Kidney epithelial cell (primary cell): Measurements from ENCODE around the gene DTX1. TPM values are rescaled to one million over a fixed set of nuclear protein-coding genes. Genes with fewer than 3 reads are reported as not detected.

Experiments used
- DNase-seq: peaks from one replicate; pipeline ENCODE4 v3.0.0-alpha.2; 2010; ENCODE audit warnings: low read depth
- H3K27me3 ChIP-seq: 2 replicates; pipeline ENCODE4 v1.6.0; 2011; ENCODE audit warnings: low read length; ENCODE audit not compliant: control insufficient read depth, insufficient read depth
- H3K36me3 ChIP-seq: 2 replicates; pipeline ENCODE4 v1.5.1; 2011; ENCODE audit warnings: low read length; ENCODE audit not compliant: control insufficient read depth, insufficient read depth
- H3K4me3 ChIP-seq: 2 replicates; pipeline ENCODE4 v1.5.1; 2011; ENCODE audit warnings: low read depth, mild to moderate bottlenecking, control low read depth, low read length
- total RNA-seq: library from RNA; depleted of rRNA; stranded (reverse); fragments of >200 nt; gene quantifications from 2 replicates; pipeline ENCODE4 v1.2.3, GENCODE V29; 2015
- TF ChIP-seq, protein P1 (sequence below): IDR thresholded peaks from 2 replicates; pipeline ENCODE4 v1.5.1; 2011; ENCODE audit warnings: mild to moderate bottlenecking, moderate library complexity, low read length, control low read depth, inconsistent platforms; ENCODE audit not compliant: insufficient read depth, poor library complexity, severe bottlenecking

The DTX1 gene
- total RNA-seq, 1 donor from 2014 or later: 1.8 TPM

DNA sequence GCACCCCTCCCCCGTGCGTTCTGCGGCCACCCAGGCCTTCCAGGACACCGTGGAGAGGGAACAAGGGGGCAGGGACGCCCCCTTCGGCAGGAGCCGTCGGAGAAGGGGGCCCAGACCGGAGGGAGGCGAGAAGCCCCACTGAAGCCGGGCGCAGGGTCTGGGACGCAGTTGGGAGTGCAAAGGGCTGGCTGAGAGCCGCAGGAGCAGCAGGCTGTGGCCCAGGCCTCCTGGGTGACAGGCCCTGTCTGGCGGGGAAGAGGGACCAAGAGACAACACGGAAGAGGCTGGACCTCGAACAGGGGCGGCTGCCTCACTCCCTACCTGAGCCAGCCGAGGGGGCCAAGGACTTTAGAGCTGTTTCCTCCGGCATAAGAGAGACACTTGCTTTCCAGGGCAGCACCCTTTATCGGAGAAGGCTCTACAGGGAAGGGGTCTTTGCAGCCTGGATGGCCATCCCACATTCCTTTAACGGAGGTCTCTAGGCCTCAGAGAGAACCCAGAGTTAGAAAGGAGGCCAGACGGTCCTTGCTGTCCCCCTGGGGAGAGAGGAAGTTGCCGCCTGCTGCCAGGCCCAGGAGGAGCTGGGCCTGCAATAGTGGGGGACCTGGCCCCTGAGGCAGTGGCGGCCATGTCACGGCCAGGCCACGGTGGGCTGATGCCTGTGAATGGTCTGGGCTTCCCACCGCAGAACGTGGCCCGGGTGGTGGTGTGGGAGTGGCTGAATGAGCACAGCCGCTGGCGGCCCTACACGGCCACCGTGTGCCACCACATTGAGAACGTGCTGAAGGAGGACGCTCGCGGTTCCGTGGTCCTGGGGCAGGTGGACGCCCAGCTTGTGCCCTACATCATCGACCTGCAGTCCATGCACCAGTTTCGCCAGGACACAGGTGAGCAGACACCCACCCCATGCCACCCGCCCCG, 1.3 kb downstream of the DTX1 start:
- H3K27me3 ChIP-seq: peaks cover 46% of the 10 kb centered on the region
- no peak for DNase-seq

DNA sequence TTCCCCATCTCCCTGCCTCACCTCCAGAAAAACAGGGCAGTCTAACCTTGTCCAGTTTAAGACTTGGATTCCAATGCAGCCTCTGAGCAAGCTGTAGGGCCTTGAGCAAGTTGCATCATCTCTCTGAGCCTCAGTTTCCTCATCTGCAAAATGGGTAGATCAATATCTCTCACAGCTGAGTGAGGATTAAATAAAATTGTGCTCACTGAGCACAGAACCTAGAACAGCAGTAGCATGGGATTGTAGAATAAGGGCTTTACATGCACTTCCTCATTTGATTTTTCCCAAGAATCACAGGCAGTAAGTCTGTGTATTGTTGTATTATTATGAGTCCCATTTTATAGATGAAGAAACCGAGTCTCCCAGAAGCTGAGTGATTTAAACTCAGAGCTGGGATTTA, 2.0 kb downstream of the DTX1 start:
- H3K4me3 ChIP-seq: no peak overlapping the region
- peaks cover 49% of the 10 kb centered on the region for H3K27me3 ChIP-seq
- H3K36me3 ChIP-seq: no peaks in the 10 kb centered on the region
- TF ChIP-seq, protein P1, sequence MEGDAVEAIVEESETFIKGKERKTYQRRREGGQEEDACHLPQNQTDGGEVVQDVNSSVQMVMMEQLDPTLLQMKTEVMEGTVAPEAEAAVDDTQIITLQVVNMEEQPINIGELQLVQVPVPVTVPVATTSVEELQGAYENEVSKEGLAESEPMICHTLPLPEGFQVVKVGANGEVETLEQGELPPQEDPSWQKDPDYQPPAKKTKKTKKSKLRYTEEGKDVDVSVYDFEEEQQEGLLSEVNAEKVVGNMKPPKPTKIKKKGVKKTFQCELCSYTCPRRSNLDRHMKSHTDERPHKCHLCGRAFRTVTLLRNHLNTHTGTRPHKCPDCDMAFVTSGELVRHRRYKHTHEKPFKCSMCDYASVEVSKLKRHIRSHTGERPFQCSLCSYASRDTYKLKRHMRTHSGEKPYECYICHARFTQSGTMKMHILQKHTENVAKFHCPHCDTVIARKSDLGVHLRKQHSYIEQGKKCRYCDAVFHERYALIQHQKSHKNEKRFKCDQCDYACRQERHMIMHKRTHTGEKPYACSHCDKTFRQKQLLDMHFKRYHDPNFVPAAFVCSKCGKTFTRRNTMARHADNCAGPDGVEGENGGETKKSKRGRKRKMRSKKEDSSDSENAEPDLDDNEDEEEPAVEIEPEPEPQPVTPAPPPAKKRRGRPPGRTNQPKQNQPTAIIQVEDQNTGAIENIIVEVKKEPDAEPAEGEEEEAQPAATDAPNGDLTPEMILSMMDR: no peak
- no peak for DNase-seq

More for the DNA sequence above, 1.3 kb downstream of the DTX1 start:
- H3K36me3 ChIP-seq: no peaks in the 10 kb centered on the region
- H3K4me3 ChIP-seq: no peak overlapping the region
- TF ChIP-seq, protein P1: no peak

DNA sequence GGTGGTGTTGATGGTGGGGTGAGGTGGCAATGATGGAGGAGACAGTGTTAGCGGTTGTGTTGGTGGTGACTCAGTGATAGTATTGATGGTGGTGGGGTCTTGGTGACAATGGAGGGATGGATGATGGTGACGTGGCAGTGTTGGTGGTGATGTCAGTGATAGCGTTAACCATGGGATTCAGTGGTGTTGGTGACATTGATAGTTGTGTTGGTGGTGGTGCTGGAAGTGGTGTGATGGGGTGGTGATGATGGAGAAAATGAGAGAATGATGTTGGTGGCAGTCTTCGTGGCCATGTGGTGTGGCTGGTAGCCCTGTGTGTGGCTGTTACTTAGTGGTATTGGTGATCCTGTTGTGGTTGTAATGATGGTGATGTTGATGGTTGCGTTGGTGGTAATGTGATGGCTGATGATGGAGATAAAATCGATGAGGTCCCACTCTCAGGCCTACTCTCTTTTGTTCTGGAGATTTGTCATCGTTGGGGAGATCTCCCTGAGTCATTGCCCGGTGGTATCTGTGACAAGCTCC, 2.6 kb downstream of the DTX1 start:
- no peak for DNase-seq
- peaks cover 53% of the 10 kb centered on the region for H3K27me3 ChIP-seq

DNA sequence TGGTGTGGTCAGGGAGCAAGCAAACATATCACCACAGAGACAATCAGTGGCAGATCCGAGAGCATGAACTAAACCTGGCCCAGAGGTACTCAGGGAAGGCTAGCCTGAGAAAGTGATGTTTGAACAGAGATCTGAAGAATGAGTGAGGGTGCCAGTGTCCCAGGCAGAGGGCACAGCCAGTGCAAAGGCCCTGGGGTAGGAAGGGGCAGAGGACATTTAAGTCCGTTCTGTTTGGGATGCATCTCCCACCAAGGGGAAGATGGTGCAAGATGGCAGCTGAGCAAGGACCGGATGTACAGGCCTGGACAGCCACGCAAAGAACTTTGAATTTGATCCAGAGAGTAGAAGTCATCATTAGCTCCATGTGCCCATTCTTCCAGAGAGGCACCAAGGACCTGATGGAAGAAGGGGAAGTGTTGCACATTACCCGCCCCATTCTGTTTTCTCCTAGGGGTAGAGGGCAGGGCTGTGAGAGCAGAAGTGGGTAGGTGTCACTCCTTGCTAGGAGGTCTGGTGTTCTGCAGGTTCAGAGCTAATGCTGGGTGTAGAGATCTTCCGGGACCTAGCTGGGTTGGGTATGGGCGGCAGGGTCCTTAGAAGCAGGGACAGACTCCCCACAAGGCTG, 3.9 kb downstream of the DTX1 start:
- Histone ChIP-seq H3K4me3 (no peak overlapping the region), H3K27me3 (peaks cover 49% of the 10 kb centered on the region), H3K36me3 (no peaks in the 10 kb centered on the region)
- TF ChIP-seq, protein P1: no peak
- no peak for DNase-seq

More for the DNA sequence above, 2.6 kb downstream of the DTX1 start:
- TF ChIP-seq, protein P1: no peak
- Histone ChIP-seq H3K36me3 (no peaks in the 10 kb centered on the region), H3K4me3 (no peak overlapping the region)

DNA sequence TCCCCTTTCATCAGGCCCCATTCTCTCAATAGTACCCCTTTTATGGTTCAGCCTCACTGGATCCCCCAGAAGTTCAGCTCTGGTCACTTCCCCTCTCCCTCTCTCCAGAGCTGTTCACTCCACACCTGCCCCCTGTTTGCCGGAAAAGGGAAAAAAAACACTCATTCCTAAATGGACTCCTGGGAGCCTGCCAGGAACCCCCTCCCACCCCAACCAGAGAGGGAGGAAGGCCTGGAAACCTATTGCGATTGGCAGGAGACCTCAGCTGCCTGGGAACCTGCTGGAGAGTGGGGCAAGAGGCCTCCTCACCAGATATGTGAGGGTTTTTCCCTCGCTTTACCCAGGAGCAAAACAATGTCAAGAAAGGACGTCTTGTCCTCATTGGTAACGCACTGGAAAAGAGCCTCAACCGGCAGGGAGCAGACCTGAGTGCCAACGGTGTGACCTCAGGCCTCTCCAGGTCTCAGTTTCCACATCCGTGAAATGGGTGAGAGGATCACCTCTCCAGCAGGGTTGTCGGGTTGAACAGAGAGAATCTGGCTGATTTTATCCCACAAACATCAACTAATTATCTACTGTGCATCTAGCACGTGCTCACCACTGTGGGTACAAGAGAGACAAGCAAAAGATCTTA, 4.6 kb downstream of the DTX1 start:
- TF ChIP-seq, protein P1: no peak
- Histone ChIP-seq H3K27me3 (peaks cover 44% of the 10 kb centered on the region), H3K4me3 (no peak overlapping the region), H3K36me3 (no peaks in the 10 kb centered on the region)
- DNase-seq: no peak
